ENCODE measurements around the gene FOXB2.

DNA sequence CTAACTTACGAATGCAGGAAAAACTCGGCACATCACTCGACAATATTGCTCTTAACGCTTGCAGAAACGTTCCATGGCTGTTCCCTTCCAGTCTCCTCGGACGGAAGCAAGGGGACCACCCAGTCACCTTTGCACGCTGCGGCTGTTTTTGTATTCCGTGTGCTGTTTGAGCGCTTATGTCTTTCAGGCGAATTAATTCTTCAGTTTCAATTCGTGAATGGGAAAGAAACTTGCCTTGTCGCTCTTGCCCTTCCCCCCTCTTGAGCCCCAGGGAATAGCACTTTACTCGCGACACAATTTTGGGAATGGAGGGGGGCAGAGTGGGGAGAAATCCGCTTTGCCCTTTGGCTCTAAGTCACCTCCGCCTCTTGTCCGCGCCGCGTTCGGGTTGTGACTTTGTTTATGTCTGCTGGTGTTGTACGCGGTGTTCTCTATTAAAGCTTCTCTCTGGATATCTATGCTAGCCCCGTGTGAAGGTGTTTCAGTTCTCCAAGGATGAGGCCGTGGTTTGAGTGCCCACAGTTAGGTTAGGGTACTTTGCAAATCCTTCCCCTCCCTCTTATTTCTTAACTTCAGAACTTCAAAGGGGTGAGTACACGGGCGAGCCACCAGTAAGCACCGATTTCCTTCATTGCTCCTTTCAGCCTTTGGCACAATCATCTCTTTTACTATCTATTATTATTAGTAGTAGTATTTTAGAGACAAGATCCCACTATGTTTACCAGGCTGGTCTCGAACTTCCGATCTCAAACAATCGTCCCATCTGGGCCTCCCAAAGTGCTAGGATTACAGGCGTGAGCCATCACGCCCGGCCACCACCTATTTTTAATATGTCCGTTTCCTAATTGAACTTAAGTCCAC lies 2.7 kb downstream of the FOXB2 start:
- TF ChIP-seq, protein P1, sequence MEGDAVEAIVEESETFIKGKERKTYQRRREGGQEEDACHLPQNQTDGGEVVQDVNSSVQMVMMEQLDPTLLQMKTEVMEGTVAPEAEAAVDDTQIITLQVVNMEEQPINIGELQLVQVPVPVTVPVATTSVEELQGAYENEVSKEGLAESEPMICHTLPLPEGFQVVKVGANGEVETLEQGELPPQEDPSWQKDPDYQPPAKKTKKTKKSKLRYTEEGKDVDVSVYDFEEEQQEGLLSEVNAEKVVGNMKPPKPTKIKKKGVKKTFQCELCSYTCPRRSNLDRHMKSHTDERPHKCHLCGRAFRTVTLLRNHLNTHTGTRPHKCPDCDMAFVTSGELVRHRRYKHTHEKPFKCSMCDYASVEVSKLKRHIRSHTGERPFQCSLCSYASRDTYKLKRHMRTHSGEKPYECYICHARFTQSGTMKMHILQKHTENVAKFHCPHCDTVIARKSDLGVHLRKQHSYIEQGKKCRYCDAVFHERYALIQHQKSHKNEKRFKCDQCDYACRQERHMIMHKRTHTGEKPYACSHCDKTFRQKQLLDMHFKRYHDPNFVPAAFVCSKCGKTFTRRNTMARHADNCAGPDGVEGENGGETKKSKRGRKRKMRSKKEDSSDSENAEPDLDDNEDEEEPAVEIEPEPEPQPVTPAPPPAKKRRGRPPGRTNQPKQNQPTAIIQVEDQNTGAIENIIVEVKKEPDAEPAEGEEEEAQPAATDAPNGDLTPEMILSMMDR (IDR thresholded peaks at IDR 0.05 in 4 of 5, conservative IDR thresholded peaks at IDR 0.05 in 1 of 5), result no peak
- TF ChIP-seq POLR2A (IDR thresholded peaks at IDR 0.05), result no peak

Measured in gastrocnemius medialis (tissue), 4 donors.